Nephron (organoid): ENCODE measurements around the gene NBEA.

ENCODE experiments used
- H3K27ac Mint-ChIP-seq, 3 experiments: 2 replicates each; pipeline ENCODE4 v1.8.0; 2020; ENCODE audit warnings: mixed read lengths in 3 of 3, mild to moderate bottlenecking in 2 of 3, moderate library complexity in 1 of 3
- H3K27me3 Mint-ChIP-seq: 2 replicates; pipeline ENCODE4 v1.8.0; 2021; ENCODE audit warnings: low read depth, mild to moderate bottlenecking, moderate library complexity, mixed read lengths
- H3K36me3 Mint-ChIP-seq: 2 replicates; pipeline ENCODE4 v1.8.0; 2020; ENCODE audit warnings: low read depth, mixed read lengths
- H3K4me1 Mint-ChIP-seq: 2 replicates; pipeline ENCODE4 v1.8.0; 2020; ENCODE audit warnings: mixed read lengths
- H3K4me3 Mint-ChIP-seq, 3 experiments: 2 replicates each; pipeline ENCODE4 v1.8.0; 2020; ENCODE audit warnings: mild to moderate bottlenecking in 3 of 3, mixed read lengths in 3 of 3, moderate library complexity in 2 of 3
- H3K9me3 Mint-ChIP-seq: 2 replicates; pipeline ENCODE4 v1.8.0; 2020; ENCODE audit warnings: mixed read lengths
- CTCF ChIP-seq, 3 experiments: fragments of 200-600 bp; sonication (generic); IDR thresholded peaks; one replicate each; pipeline ENCODE4 v1.5.0; 2021; ENCODE audit warnings: antibody characterized with exemption in 3 of 3; ENCODE audit not compliant: unreplicated experiment in 3 of 3

NBEA gene

GRCh38 chr13:35484384-35484783 lies 542.3 kb downstream of the NBEA start:
- no peaks in the 10 kb centered on the region for H3K9me3 Mint-ChIP-seq
- TF ChIP-seq CTCF (IDR thresholded peaks at IDR 0.05; ENCODE audit: unreplicated experiment in 3 of 3): no peak
- no peaks in the 10 kb centered on the region for H3K36me3 Mint-ChIP-seq
- peaks cover 26% of the 10 kb centered on the region for H3K27me3 Mint-ChIP-seq
- H3K27ac Mint-ChIP-seq: no peak overlapping the region
- H3K4me3 Mint-ChIP-seq: no peak overlapping the region
- H3K4me1 Mint-ChIP-seq: no peaks in the 10 kb centered on the region

- H3K36me3 Mint-ChIP-seq: no peaks in the 10 kb centered on the region
- H3K27me3 Mint-ChIP-seq: peaks cover 16% of the 10 kb centered on the region
- no peak for TF ChIP-seq CTCF (IDR thresholded peaks at IDR 0.05; ENCODE audit: unreplicated experiment in 3 of 3)
- no peak overlapping the region for H3K27ac Mint-ChIP-seq
- H3K4me1 Mint-ChIP-seq: no peaks in the 10 kb centered on the region
- no peak overlapping the region for H3K4me3 Mint-ChIP-seq
- H3K9me3 Mint-ChIP-seq: no peaks in the 10 kb centered on the region
Observed at GRCh38 chr13:35485424-35485823, 543.4 kb downstream of the NBEA start.

- TF ChIP-seq CTCF (IDR thresholded peaks at IDR 0.05; ENCODE audit: unreplicated experiment in 3 of 3): no peak
- H3K4me3 Mint-ChIP-seq: no peak overlapping the region
- no peaks in the 10 kb centered on the region for H3K4me1 Mint-ChIP-seq
- no peaks in the 10 kb centered on the region for H3K9me3 Mint-ChIP-seq
- peak overlapping the region in 1 of 3 experiments; percentile 70 for H3K27ac Mint-ChIP-seq
- peaks cover under 1% of the 10 kb centered on the region for H3K36me3 Mint-ChIP-seq
- H3K27me3 Mint-ChIP-seq: peaks cover 3% of the 10 kb centered on the region
Observed at GRCh38 chr13:35489050-35489449, 547.0 kb downstream of the NBEA start.

GRCh38 chr13:35496006-35496405 lies 553.9 kb downstream of the NBEA start:
- Mint-ChIP-seq H3K27ac (no peak overlapping the region), H3K9me3 (peaks cover 3% of the 10 kb centered on the region), H3K27me3 (no peaks in the 10 kb centered on the region), H3K4me1 (no peaks in the 10 kb centered on the region), H3K4me3 (no peak overlapping the region), H3K36me3 (peaks cover 6% of the 10 kb centered on the region)
- no peak for TF ChIP-seq CTCF (IDR thresholded peaks at IDR 0.05; ENCODE audit: unreplicated experiment in 3 of 3)

- H3K4me3 Mint-ChIP-seq: no peak overlapping the region
- H3K9me3 Mint-ChIP-seq: peaks cover 3% of the 10 kb centered on the region
- H3K27me3 Mint-ChIP-seq: no peaks in the 10 kb centered on the region
- H3K27ac Mint-ChIP-seq: no peak overlapping the region
- peaks cover 6% of the 10 kb centered on the region for H3K36me3 Mint-ChIP-seq
- TF ChIP-seq CTCF (IDR thresholded peaks at IDR 0.05; ENCODE audit: unreplicated experiment in 3 of 3): no peak
- H3K4me1 Mint-ChIP-seq: no peaks in the 10 kb centered on the region
Observed at GRCh38 chr13:35496761-35497386, 554.8 kb downstream of the NBEA start.

- no peak for TF ChIP-seq CTCF (IDR thresholded peaks at IDR 0.05; ENCODE audit: unreplicated experiment in 3 of 3)
- Mint-ChIP-seq H3K27ac (no peak overlapping the region), H3K36me3 (peaks cover 6% of the 10 kb centered on the region), H3K4me1 (no peaks in the 10 kb centered on the region), H3K9me3 (peaks cover 3% of the 10 kb centered on the region), H3K27me3 (no peaks in the 10 kb centered on the region), H3K4me3 (no peak overlapping the region)
Observed at GRCh38 chr13:35498231-35498630, 556.2 kb downstream of the NBEA start.
